ENCODE data around the gene EGFL7.

EGFL7 gene

GRCh38 chr9:136675477-136676296 is 13.0 kb downstream of the EGFL7 start:
- DNase-seq: no peak

- DNase-seq: no peak
Measured at GRCh38 chr9:136676297-136676794, 13.6 kb downstream of the EGFL7 start.

DNA sequence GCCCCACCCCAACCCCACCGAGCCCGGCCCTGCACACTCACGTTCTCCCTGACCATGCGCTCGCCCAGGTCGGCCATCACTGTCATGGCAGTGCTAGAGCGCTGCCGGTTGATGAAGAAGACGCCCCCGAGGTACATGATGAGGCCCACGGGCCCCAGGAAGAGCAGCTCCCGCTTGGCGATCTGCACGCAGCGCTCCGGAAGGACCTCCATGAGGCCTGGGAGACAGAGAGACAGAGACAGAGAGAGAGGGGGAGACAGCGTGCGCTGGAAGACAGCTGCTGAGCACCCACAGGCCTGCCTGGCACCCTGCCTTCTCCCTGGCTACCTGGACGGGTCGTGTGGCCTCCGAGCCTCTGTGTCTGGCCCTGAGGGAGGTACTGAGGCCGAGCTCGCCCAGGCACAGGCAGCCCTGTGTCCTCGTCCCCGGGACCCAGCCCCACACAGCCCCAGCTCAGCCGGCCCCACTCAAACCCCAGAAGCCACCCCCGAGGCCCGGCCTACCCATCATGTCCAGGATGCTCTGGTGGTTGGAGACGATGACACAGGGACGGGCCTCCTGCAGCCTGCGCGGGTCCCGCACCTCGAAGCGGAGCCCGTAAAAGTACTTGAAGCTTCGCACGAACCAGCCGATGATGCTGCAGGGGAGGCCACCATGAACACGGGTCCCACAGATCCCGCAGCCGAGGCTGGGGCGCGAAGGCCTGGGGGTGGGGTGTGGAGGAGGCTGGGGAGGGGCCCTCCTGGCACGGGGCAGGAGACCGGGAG is 14.4 kb downstream of the EGFL7 start:
- DNase-seq: no peak

- no peak for DNase-seq
Measured at GRCh38 chr9:136678034-136678433, 15.3 kb downstream of the EGFL7 start.

DNA sequence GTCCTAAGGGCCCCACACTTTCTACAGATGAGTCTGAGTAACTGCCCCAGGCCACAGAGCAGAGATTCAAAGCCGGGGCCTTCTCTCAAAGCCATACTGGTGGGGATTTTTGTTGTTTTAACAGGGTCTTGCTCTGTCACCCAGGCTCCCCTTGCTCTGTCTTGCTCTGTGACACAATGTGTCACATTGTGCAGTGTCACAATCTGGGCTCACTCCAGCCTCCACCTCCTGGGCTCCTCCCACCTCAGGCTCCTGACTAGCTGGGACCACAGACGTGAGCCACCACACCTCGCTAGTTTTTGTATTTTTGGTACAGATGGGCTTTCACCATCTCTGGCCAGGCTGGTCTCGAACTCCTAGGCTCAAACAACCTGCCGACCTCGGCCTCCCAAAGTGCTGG is 15.9 kb downstream of the EGFL7 start:
- no peak for DNase-seq

GRCh38 chr9:136679431-136679941 is 16.8 kb downstream of the EGFL7 start:
- no peak for DNase-seq

DNA sequence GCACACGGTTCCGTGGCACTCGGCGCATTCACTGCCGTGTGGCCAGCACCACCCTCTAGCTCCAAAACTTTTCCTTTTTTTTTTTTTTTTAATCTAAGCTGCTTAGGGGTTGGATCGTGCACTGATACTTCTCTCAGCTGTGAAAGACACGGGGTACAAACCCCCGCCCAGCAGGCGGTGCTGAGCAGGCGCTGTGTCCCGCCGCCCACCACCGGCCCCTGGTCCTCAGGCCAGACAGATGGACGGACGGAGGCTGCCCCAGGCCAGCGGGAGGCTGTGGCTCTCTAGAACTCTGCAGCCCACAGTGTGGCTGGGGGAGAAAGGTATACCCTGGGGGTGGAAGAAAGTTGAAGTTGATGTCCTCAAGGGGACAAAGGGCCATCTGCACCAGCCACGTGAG is 18.3 kb downstream of the EGFL7 start:
- DNase-seq: no peak

DNA sequence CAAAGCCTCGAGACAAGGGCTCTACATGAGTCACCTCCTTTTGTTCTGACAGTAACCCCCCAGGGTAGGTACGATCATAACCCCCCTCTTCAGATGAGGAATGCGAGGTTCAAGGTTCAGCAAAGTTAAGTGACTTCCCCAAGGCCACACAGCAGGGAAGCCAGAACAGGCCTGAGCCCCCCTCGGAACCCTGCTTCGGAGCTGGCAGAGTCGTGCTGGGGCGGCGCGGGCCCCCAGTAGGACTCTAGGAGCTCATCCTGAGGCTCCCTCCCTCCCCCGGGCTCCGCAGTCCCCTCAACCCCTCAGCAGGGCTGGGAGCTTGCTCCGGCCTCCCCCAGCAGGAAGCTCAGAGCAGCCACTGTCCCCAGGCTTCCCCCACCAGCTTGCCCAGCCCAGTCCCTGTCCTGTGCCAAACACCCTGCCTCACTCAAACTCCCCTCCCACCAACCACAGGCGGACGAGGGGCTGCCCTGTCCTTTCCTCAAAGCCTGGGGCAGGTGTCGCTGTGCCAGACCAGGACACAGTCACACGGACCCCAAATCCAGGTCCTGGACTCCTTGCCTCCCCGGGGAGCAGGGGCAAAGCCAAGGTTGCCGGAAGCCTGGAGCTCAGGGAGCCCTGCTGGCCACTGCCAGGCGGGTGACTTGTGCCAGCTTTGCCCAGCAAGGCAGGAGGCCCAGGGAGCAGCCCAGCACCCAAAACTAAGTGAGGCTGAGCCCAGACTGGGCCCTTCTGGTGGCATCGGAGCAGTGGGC is 19.4 kb downstream of the EGFL7 start:
- DNase-seq: no peak

DNA sequence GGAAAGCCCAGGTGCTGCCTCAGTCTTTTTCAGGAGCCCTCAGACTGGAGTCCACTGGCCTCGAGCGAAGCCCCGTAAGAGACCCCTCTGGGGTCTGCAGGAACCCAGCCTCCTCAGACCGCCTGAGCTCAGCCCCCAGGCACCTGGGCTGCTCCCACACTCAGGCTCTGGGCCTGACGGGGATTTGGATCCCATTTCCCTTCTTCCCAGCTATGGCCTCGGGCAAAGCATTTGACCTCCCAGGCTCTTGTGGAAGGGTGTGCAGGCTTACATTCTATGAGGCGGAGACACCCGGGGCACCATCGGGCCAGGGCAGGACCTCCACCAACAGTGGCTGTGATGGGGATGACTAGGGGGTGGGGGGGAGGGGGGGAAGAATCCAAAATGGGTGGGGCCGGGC is 20.0 kb downstream of the EGFL7 start:
- DNase-seq: no peak

DNA sequence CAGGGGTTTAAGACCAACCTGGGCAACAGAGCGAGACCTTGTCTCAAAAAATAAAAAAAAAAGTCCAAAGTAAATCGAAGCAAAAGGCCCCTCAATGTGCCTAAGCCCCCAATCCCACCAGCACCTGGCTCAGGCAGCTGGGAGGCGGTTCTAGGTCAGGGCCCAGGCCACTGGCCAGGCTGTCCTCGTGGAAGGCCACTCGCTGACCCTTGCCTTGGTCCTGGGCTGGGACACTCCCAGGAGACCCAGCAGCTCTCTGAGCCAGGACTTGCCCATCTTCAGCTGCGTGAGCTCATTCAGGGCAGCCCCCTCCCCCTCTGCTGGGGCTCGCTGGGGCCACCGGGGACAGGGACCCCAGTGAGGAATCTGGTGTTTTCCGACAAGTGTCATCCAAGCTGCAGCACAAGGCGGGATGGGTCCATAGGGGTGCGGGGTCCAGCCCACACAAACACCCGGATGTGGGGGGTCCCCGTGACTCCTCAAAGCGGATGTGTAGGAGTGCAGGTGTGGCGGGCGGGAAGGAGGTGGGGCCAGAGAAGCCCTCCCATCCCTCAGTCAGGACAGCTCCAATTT is 20.5 kb downstream of the EGFL7 start:
- DNase-seq: no peak

- DNase-seq: no peak
Measured at GRCh38 chr9:136683755-136684154, 21.0 kb downstream of the EGFL7 start.

- DNase-seq: no peak
Measured at GRCh38 chr9:136684339-136684738, 21.6 kb downstream of the EGFL7 start.

DNA sequence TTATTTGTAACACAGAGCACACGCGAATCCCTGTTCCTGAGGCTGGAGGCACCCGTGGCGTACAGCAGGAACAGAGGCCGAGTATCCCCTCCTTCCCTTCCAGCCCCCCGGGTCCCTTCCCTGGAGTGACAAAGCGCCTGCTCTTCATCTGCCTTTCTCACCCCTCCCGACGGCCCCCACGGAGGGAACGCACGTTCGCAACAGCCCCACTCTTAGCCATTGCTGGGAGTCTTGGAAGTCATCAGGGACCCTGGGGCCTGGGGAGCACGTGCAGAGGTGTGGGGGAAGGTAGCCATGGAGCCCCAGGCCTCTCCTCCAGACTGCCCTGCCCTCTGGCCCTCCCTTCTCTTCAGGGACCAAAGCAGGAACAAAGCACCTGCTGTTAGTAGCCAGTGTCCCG is 22.1 kb downstream of the EGFL7 start:
- DNase-seq: no peak

GRCh38 chr9:136685216-136685615 is 22.5 kb downstream of the EGFL7 start:
- no peak for DNase-seq

GRCh38 chr9:136685790-136686533 is 23.2 kb downstream of the EGFL7 start:
- no peak for DNase-seq

DNA sequence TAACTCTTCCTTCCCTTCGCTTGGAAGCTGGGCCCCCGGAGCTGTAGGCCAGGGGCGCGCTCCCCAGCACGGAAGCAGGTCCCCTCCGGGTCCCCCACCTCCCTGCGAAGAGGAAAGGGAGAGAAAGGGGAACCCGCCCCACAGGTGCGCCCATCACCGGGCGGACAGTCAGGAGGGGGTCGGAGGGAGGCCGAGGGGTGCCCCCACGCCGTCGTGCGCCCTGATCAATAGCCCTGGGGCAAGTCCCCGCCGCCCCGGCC is 23.7 kb downstream of the EGFL7 start:
- DNase-seq: no peak

DNA sequence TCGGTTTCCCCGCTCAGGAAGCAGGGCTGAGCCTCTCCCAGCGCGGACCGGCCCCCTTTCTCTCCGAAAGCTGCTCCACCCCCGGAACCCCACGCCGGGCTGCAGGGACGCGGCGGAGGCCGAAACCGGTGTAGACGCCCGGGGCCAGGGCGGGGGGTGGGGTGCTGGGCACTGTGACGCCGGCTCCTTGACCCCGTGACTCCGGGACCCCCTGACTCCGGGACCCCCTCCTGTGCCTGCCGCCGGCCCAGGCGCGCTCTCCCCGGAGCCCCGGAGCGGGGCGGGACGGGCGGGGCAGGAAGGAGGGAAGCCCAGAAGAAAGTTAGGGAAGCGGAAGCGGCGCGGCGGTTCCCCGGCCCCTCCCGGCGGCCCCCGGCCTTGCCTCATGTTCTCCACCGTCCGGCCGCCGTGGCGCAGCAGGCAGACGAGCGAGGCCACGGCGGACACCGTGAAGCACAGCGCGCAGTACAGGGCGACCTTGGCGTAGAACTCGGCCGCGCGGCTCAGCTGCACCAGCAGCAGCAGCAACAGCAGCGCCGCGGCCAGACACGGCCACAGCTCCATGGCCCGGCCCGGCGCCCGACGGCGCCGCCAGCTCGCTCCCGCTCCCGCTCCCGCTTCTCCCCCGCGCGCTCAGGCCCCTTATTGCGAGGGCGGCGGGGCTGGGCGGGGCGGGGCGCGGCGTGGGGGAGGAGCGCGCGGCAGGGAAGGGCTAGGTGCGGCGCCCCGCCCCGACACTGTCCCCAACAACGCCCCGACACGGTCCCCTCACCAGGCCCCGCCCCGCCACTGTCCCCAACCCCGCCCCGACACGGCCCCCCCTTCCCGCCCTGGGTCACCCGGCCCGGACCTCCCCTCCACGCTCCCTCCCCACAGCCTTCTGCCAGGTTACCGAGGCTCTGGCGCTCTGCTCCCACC is 24.3 kb downstream of the EGFL7 start, which contains the start of gene AGPAT2:
TSS of gene AGPAT2 (minus strand) at position 664 of the 918 bp plus-strand sequence. CDS start at position 564, 100 bp downstream.
- peak; percentile 17 for DNase-seq

GRCh38 chr9:136687721-136688223 is 25.1 kb downstream of the EGFL7 start:
- DNase-seq: no peak

- DNase-seq: no peak
Measured at GRCh38 chr9:136688274-136689107, 25.8 kb downstream of the EGFL7 start.

GRCh38 chr9:136689108-136689460 is 26.4 kb downstream of the EGFL7 start:
- DNase-seq: no peak

Data from NCI-H526 treated with DMSO at 0.1 percent for 48 hours (cell line).